Mesenchymal stem cell (in vitro differentiated cells and primary cell): ENCODE data around the gene USP12.

Experiments
- DNase-seq: peaks from one replicate; pipeline ENCODE4 v3.0.0-alpha.2; 2013
- H2AFZ ChIP-seq: one replicate; pipeline ENCODE4 v1.6.1; 2013; ENCODE audit warnings: low read depth, mild to moderate bottlenecking, control low read depth, inconsistent platforms, low read length, moderate library complexity
- H2AK5ac ChIP-seq: 2 replicates; pipeline ENCODE4 v1.6.1; 2013; ENCODE audit warnings: low read length, moderate library complexity, mild to moderate bottlenecking, inconsistent platforms; ENCODE audit not compliant: severe bottlenecking
- H2BK120ac ChIP-seq: one replicate; pipeline ENCODE4 v1.6.1; 2013; ENCODE audit warnings: low read depth, mild to moderate bottlenecking, inconsistent platforms, low read length, moderate library complexity
- H2BK12ac ChIP-seq, 2 experiments: one replicate each; pipeline ENCODE4 v1.6.1; 2013; ENCODE audit warnings: inconsistent platforms in 2 of 2, low read length in 2 of 2, mild to moderate bottlenecking in 2 of 2, moderate library complexity in 2 of 2, control low read depth in 1 of 2
- H2BK15ac ChIP-seq: one replicate; pipeline ENCODE4 v1.6.1; 2013; ENCODE audit warnings: mild to moderate bottlenecking, low read depth, inconsistent platforms; ENCODE audit not compliant: poor library complexity, severe bottlenecking
- H2BK5ac ChIP-seq: 2 replicates; pipeline ENCODE4 v1.6.1; 2013; ENCODE audit warnings: low read depth, mild to moderate bottlenecking, low read length, control low read depth, inconsistent platforms; ENCODE audit not compliant: poor library complexity, severe bottlenecking
- H3K14ac ChIP-seq, 2 experiments: one replicate each; pipeline ENCODE4 v1.6.1; 2013; ENCODE audit warnings: inconsistent platforms in 2 of 2, low read length in 2 of 2, control low read depth in 1 of 2, mild to moderate bottlenecking in 1 of 2, moderate library complexity in 1 of 2
- H3K18ac ChIP-seq, 2 experiments: one replicate each; pipeline ENCODE4 v1.6.1; 2013; ENCODE audit warnings: inconsistent platforms in 2 of 2, low read length in 2 of 2, control low read depth in 1 of 2, low read depth in 1 of 2, mild to moderate bottlenecking in 1 of 2
- H3K23ac ChIP-seq, 2 experiments: one replicate each; pipeline ENCODE4 v1.6.1; 2013; ENCODE audit warnings: inconsistent platforms in 2 of 2, low read length in 2 of 2, mild to moderate bottlenecking in 2 of 2, moderate library complexity in 2 of 2, control low read depth in 1 of 2
- H3K27ac ChIP-seq: 2 replicates; pipeline ENCODE4 v1.5.1; 2013; ENCODE audit warnings: mild to moderate bottlenecking, moderate library complexity, low read length, control low read depth, inconsistent platforms; ENCODE audit not compliant: poor library complexity, severe bottlenecking
- H3K27me3 ChIP-seq, 2 experiments: 2 replicates each; pipeline versions ENCODE4 v1.6.1 to v1.7.0; 2013; ENCODE audit warnings: low read length in 2 of 2, mild to moderate bottlenecking in 2 of 2, moderate library complexity in 2 of 2, control low read depth in 1 of 2, inconsistent platforms in 1 of 2; ENCODE audit not compliant: control insufficient read depth in 1 of 2, insufficient read depth in 1 of 2
- H3K36me3 ChIP-seq, 2 experiments: 2 replicates each; pipeline versions ENCODE4 v1.6.1 to v1.7.0; 2013; ENCODE audit warnings: low read length in 2 of 2, control low read depth in 1 of 2, inconsistent platforms in 1 of 2, low read depth in 1 of 2, mild to moderate bottlenecking in 1 of 2; ENCODE audit not compliant: insufficient read depth in 2 of 2, control insufficient read depth in 1 of 2
- H3K4ac ChIP-seq, 2 experiments: one replicate each; pipeline ENCODE4 v1.6.1; 2013; ENCODE audit warnings: inconsistent platforms in 2 of 2, low read length in 2 of 2, mild to moderate bottlenecking in 2 of 2, moderate library complexity in 2 of 2, control low read depth in 1 of 2, low read depth in 1 of 2
- H3K4me1 ChIP-seq: 2 replicates; pipeline ENCODE4 v1.6.1; 2013; ENCODE audit warnings: low read depth, low read length, control low read depth; ENCODE audit not compliant: control insufficient read depth, insufficient read depth
- H3K4me2 ChIP-seq: 2 replicates; pipeline ENCODE4 v1.6.1; 2013; ENCODE audit warnings: low read length, mild to moderate bottlenecking, inconsistent platforms; ENCODE audit not compliant: poor library complexity, severe bottlenecking
- H3K4me3 ChIP-seq, 2 experiments: 2 replicates each; pipeline versions ENCODE4 v1.5.1 to v1.7.0; 2013; ENCODE audit warnings: low read length in 2 of 2, mild to moderate bottlenecking in 2 of 2, control low read depth in 1 of 2, low read depth in 1 of 2; ENCODE audit not compliant: insufficient read depth in 1 of 2
- H3K79me1 ChIP-seq: replicated peaks from 2 replicates; pipeline ENCODE4 v1.6.1; 2013; ENCODE audit warnings: mild to moderate bottlenecking, control low read depth, low read length, inconsistent platforms; ENCODE audit not compliant: poor library complexity, severe bottlenecking
- H3K9ac ChIP-seq: 2 replicates; pipeline ENCODE4 v1.7.0; 2013; ENCODE audit warnings: mild to moderate bottlenecking, low read length, moderate library complexity
- H3K9me3 ChIP-seq: 2 replicates; pipeline ENCODE4 v1.7.0; 2013; ENCODE audit warnings: mild to moderate bottlenecking, low read length; ENCODE audit not compliant: control insufficient read depth
- H4K8ac ChIP-seq: one replicate; pipeline ENCODE4 v1.6.1; 2013; ENCODE audit warnings: inconsistent platforms, mild to moderate bottlenecking, low read length, moderate library complexity
- H4K91ac ChIP-seq: one replicate; pipeline ENCODE4 v1.6.1; 2013; ENCODE audit warnings: mild to moderate bottlenecking, low read length, inconsistent platforms
- WGBS: methylation state at CpG from one replicate; pipeline ENCODE4 v1.1.7; 2013; ENCODE audit warnings: mixed read lengths; 5-methylcytosine and 5-hydroxymethylcytosine counted together

The USP12 gene

GRCh38 chr13:27151798-27152599, 19.6 kb downstream of the USP12 start:
- peaks cover 4% of the 10 kb centered on the region for H3K9me3 ChIP-seq
- H2AFZ ChIP-seq: no peak overlapping the region
- H3K4ac ChIP-seq: no peak overlapping the region
- no peak overlapping the region for H2AK5ac ChIP-seq
- H3K23ac ChIP-seq: no peak overlapping the region
- DNase-seq: no peak
- no peak overlapping the region for H4K8ac ChIP-seq
- no peaks in the 10 kb centered on the region for H3K36me3 ChIP-seq
- no peak overlapping the region for H3K9ac ChIP-seq
- H3K4me3 ChIP-seq: no peak overlapping the region
- no peak overlapping the region for H3K14ac ChIP-seq
- no peak overlapping the region for H4K91ac ChIP-seq
- 69% methylated on average over 4 of the region's 4 CpGs for WGBS
- peaks cover 3% of the 10 kb centered on the region for H3K4me1 ChIP-seq
- H3K27ac ChIP-seq: no peak overlapping the region
- H3K79me1 ChIP-seq: peaks cover 12% of the 10 kb centered on the region
- H2BK15ac ChIP-seq: no peak overlapping the region
- H2BK5ac ChIP-seq: no peak overlapping the region
- no peak overlapping the region for H3K18ac ChIP-seq
- no peaks in the 10 kb centered on the region for H3K27me3 ChIP-seq
- no peak overlapping the region for H2BK120ac ChIP-seq
- H3K4me2 ChIP-seq: no peak overlapping the region
- no peak overlapping the region for H2BK12ac ChIP-seq

GRCh38 chr13:27149702-27150101, 21.9 kb downstream of the USP12 start:
- Histone ChIP-seq H3K36me3 (peaks cover 0 to 3% of the 10 kb centered on the region in 2 experiments), H4K91ac (no peak overlapping the region), H4K8ac (no peak overlapping the region), H3K4ac (no peak overlapping the region), H3K4me2 (no peak overlapping the region), H2BK12ac (no peak overlapping the region), H3K9ac (no peak overlapping the region), H2BK120ac (no peak overlapping the region), H3K4me1 (peaks cover 4% of the 10 kb centered on the region), H2AK5ac (no peak overlapping the region), H2BK5ac (no peak overlapping the region), H3K23ac (no peak overlapping the region), H3K18ac (no peak overlapping the region), H3K79me1 (peaks cover 14% of the 10 kb centered on the region), H2BK15ac (no peak overlapping the region), H2AFZ (no peak overlapping the region), H3K4me3 (no peak overlapping the region), H3K14ac (no peak overlapping the region), H3K9me3 (no peaks in the 10 kb centered on the region), H3K27me3 (no peaks in the 10 kb centered on the region), H3K27ac (no peak overlapping the region)
- DNase-seq: no peak
- WGBS: over 99% methylated on average over 6 of the region's 6 CpGs

GRCh38 chr13:27148900-27149299, 22.7 kb downstream of the USP12 start:
- Histone ChIP-seq H3K4me1 (peaks cover 4% of the 10 kb centered on the region), H4K91ac (no peak overlapping the region), H3K4ac (no peak overlapping the region), H3K4me2 (no peak overlapping the region), H3K36me3 (peaks cover 0 to 3% of the 10 kb centered on the region in 2 experiments), H2AK5ac (no peak overlapping the region), H2BK12ac (no peak overlapping the region), H3K4me3 (no peak overlapping the region), H2BK5ac (no peak overlapping the region), H3K27me3 (no peaks in the 10 kb centered on the region), H4K8ac (no peak overlapping the region), H3K9ac (no peak overlapping the region), H3K23ac (no peak overlapping the region), H3K18ac (no peak overlapping the region), H2BK120ac (no peak overlapping the region), H2BK15ac (no peak overlapping the region), H2AFZ (no peak overlapping the region), H3K9me3 (no peaks in the 10 kb centered on the region), H3K79me1 (peaks cover 16% of the 10 kb centered on the region), H3K27ac (no peak overlapping the region), H3K14ac (no peak overlapping the region)
- WGBS: 97% methylated on average over 6 of the region's 6 CpGs
- no peak for DNase-seq

GRCh38 chr13:27147530-27148170, 24.0 kb downstream of the USP12 start:
- Histone ChIP-seq H2BK5ac (no peak overlapping the region), H3K27ac (no peak overlapping the region)

More at GRCh38 chr13:27147530-27148170, 24.0 kb downstream of the USP12 start:
- DNase-seq: no peak
- no peak overlapping the region for H3K4me3 ChIP-seq
- peaks cover 0 to 3% of the 10 kb centered on the region in 2 experiments for H3K36me3 ChIP-seq
- H3K27me3 ChIP-seq: no peaks in the 10 kb centered on the region
- H3K79me1 ChIP-seq: peaks cover 18% of the 10 kb centered on the region
- no peak overlapping the region for H2AK5ac ChIP-seq
- H3K4ac ChIP-seq: no peak overlapping the region
- H3K4me2 ChIP-seq: no peak overlapping the region
- H2BK15ac ChIP-seq: no peak overlapping the region
- H4K8ac ChIP-seq: no peak overlapping the region
- H4K91ac ChIP-seq: no peak overlapping the region
- no peak overlapping the region for H3K23ac ChIP-seq
- peaks cover 4% of the 10 kb centered on the region for H3K4me1 ChIP-seq
- no peak overlapping the region for H3K18ac ChIP-seq
- whole genome bisulfite sequencing: 89% methylated on average over 8 of the region's 8 CpGs
- no peak overlapping the region for H2BK12ac ChIP-seq
- H3K9me3 ChIP-seq: peaks cover 6% of the 10 kb centered on the region
- H2BK120ac ChIP-seq: no peak overlapping the region
- no peak overlapping the region for H2AFZ ChIP-seq
- H3K14ac ChIP-seq: no peak overlapping the region
- no peak overlapping the region for H3K9ac ChIP-seq
